Dermis microvascular lymphatic vessel endothelial cell (primary cell): ENCODE results near the gene SBK1. TPM values are rescaled to one million over a fixed set of nuclear protein-coding genes. Genes with fewer than 3 reads are reported as not detected.
"Not testable (repeated sequence)": the region's sequence is repeated elsewhere in the genome, so short reads cannot be mapped to it uniquely, and the experiment has no call there.

Experiments
- DNase-seq, 2 donors: peaks; one replicate each; pipeline versions ENCODE4 v3.0.0 to v3.0.0-alpha.2; 2010; ENCODE audit warnings: low read depth in 2 of 2
- total RNA-seq: library from RNA; depleted of rRNA; stranded (reverse); fragments of >200 nt; gene quantifications from 2 replicates; pipeline ENCODE4 v1.2.1, GENCODE V29; 2014

Gene SBK1
- total RNA-seq, 1 donor from 2014 or later = 0.13 TPM

DNA sequence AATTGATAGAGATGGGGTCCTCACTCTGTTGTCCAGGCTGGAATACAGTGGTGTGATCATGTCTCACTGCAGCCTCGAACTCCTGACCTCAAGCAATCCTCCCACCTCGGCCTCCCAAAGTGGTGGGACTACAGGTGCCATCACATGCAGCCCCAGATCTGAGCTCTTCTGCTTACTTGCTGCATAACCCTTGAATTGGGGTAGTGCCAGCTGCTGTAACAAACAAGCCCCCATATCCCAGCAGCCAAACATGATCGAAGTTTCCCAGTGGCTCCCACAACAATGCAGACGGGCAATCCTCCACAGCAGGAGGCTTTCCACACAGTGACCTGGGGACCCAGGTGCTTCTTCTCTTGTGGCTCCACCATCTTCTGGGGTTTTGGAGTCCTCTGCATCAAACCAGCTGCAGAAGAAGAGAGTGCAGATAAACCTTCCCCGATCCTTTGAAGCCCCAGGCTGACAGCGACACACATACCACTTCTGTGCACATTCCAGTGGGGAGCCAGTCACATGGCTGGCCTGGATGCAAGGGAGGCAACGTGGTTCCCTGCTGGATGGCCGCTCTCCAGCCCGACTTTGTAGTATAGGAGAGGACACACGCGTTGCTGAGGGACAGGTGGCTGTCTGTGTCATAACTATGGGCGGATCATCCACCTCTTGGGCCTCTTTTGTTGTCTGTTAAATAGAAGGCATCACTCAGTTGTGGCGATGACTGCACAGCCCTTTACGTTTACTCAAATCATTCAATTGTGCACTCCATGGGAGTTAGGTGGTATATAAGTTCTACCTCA, 16.7 kb downstream of the SBK1 start:
- DNase-seq = no peak

DNA sequence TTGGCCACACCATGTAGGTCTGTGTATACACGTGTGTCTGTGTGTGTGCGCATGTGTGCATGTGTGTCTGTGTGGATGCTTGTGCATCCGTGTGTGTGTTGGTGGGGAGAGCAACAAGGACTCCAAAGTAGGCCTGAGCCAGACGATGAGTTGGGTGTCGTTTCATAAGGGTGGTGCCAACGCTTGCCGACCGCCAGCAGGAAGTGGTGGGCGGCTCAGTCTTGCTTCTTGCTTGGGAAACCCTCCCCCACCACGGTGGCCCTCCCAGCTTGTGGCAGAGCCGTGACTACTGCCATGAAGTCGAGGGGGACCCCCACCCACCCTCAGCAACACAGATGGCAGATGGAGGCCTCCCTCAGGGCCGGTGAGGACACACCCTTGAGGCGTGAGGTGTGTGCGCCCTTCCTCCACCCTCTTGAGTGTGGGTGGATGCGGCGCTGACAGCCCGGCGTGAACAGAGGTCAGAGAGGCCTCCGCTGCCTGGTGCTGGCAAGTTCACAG, 17.5 kb downstream of the SBK1 start:
- DNase-seq = no peak

GRCh38 chr16:28310796-28311195, 18.5 kb downstream of the SBK1 start:
- DNase-seq = no peak

GRCh38 chr16:28311413-28311812, 19.1 kb downstream of the SBK1 start:
- DNase-seq = no peak

- no peak for DNase-seq
Observed at GRCh38 chr16:28311913-28312312, 19.6 kb downstream of the SBK1 start.

DNA sequence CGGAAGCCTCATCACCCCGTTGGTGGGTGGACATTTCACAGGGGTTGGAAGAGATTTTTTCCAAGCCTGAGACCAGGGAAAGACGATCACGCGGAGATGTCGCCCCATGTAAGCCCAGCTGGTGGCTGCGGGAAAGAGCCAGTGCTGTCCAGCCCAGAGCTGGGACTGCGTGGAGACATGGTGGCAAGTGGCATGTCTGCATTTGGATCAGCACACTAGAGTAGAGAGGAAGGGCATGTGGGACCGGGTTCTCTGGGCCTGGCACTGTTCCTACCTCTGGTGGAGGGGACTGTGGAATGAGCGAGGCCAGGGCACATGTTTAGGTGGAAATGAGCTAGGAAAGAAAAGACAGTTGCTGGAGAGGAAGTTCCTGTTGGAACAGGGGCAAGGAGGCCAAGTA, 20.0 kb downstream of the SBK1 start:
- DNase-seq = no peak

DNA sequence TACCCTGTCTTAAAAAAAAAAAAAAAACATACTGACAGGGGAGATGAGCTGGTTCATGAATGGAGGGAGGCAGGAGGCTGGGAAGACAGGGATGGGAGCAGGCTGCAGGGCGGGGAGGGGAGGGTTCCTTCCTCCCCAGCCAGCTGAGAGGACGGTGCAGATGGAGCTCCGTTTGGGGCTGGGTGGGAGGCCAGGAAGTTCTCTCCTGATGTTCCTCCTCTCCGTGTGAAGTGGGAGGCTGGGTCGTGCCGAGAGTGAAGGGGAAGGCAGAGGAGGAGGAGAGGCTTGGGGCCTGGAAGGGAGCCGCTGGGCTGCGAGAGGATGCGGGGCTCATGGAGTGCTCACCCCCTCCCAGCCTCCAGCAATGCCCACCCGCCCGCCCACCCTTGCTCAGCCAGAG, 21.3 kb downstream of the SBK1 start:
- no peak for DNase-seq

DNA sequence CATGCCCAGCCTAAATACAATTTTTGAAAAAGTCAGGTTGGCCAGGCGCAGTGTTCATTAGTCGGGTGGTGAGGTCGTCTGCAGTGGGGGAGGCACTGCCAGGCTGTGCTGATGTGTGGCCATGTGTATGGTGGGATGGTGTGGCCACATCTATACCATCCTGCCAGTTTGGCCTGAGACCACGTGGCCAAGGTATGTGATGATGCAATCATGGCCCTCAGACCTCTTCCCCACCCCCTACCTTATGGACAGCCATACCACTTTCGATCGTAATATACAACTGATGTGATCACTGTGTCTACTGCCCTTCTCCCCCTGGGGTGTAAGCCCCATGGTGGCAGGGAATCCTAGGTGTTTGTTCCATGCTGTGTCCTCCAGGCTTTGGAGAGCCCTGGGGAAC, 23.7 kb downstream of the SBK1 start:
- DNase-seq = no peak

DNA sequence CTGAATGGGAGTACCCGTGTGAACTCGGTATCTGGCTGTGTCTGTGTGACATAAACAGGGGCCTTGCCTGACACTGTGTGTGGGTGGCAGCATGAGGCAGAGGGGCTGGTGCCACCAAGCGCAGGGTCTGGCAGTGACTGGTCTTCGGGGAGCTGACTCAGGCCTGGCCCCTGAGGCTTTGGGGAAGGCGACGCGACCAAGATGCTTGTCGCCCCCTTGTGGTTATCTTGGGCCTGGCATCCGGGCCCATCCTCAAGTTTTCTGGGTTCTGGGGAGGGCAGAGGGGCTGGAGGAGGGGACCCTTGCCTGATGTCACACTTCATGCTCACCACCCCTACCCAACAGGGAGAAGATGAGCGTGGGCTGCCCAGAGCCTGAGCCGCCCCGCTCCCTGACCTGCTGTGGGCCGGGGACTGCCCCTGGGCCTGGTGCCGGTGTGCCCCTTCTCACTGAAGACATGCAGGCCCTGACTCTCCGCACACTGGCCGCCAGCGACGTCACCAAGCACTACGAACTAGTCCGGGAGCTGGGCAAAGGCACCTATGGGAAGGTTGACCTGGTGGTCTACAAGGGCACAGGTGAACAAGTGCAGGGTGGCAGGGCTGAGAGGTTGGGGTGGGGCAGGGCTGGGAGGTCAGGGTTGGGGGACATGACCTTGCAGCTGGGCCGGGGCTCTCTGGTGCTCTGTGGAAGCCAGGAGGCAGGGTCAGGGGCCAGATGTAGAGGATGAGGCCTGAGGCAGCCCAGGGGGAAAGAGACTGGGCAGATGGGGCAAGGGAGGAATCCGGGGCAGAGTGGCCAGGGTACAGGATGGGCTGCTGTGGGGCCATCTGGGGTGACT, 24.9 kb downstream of the SBK1 start:
- DNase-seq = peak in 1 of 2 donors; percentile 52

DNA sequence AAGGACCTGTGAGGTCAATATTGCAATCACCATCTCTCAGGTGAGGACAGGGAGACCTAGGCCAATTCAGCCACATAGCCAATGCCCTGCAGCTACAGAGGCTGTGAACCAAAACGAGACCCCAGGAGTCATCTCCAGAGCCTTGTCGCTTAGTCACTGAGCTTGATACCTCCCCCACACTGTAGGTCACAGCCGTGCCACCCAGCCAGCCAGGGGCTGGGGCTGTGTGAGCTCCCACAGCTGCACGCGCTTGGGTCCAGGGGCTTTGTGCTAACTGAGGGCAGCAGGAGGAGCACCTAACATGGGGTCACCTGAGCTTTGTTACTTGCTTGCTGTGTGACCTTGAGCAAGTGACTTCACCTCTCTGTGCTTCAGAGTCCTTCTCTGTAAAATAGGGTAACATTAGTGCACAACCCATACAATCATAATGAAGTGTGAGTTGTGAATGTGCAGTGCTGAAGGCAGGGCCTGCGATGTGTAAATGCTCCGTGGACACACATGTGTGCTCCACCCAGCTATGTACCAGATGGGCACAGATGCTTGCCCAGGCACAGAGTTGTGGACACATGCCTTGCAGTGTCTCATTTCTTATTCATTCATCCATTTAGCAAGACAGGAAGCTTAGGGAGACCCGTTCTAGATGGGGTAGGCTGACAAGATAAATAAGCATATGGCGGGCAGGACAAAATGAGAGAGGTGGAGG, 25.9 kb downstream of the SBK1 start:
- no peak for DNase-seq

- no peak for DNase-seq
Observed at GRCh38 chr16:28319476-28320022, 27.2 kb downstream of the SBK1 start.

- no peak for DNase-seq
Observed at GRCh38 chr16:28320023-28320561, 27.8 kb downstream of the SBK1 start.

DNA sequence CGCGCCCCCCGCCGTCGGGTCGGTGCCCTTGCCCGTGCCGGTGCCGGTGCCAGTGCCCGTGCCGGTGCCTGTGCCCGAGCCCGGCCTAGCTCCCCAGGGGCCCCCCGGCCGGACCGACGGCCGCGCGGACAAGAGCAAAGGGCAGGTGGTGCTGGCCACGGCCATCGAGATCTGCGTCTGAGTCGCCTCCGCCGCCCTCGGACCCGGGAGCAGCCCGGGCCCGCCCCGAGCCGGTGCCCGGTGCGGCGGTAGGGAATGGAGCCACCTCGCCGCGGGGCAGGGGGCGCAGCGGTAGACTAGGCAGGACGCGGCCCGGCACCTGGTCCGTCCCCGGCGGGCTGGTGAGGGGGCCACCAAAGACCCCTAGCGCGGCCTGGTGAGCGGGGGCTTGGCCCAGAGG, 28.4 kb downstream of the SBK1 start:
- no peak for DNase-seq

DNA sequence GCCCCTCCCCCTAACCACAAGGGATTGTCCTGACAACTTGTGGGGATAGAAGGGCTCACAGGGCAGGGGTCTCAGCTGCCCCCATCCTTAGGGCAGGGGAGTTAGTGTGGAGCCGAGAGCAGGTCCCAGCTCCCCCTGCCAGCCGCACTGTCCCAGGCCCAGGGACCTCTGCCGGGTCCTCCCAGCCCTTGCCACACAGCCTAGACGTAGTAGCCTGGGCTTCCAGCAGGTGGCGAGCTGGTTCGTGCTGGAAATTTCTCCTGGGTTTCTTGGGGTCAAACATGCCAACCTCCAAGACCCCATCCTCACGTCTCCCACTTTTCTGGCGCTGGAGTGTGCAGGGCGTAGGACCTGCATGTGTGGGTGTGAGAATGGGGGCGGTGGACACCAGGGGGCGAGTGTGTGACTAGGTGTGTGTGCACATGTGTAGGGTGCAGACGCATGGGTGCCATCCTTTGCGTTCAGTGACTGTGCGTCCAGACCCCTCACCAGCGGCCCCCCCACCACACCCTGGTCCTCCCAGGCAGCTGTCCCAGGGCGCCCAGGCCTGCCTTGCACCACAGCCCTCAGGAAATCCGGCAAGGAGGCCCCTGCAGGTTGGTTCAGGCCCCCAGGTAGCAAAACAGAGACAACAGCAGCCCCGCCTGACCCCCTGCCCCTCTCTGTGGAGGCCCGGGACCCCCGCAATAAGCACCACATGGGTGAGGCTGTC, 29.5 kb downstream of the SBK1 start:
- peak in 1 of 2 donors; percentile 25 for DNase-seq

- no peak for DNase-seq
Observed at GRCh38 chr16:28324235-28324886, 32.0 kb downstream of the SBK1 start.

DNA sequence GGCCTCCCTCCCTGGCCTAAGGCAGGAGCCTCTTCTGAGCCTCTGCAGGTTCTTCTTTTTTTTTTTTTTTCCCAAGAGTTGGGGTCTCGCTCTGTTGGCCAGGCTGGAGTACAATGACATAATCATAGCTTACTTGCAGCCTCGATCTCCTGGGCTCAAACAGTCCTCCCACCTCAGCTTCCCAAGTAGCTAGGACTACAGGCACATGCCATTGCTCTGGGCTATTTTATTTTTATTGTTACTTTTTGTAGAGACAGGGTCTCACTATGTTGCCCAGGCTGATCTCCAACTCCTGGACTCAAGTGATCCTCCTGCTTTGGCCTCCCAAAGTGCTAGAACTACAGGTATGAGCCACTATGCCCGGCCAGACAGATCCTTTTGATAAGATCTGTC, 32.6 kb downstream of the SBK1 start:
- no peak for DNase-seq

DNA sequence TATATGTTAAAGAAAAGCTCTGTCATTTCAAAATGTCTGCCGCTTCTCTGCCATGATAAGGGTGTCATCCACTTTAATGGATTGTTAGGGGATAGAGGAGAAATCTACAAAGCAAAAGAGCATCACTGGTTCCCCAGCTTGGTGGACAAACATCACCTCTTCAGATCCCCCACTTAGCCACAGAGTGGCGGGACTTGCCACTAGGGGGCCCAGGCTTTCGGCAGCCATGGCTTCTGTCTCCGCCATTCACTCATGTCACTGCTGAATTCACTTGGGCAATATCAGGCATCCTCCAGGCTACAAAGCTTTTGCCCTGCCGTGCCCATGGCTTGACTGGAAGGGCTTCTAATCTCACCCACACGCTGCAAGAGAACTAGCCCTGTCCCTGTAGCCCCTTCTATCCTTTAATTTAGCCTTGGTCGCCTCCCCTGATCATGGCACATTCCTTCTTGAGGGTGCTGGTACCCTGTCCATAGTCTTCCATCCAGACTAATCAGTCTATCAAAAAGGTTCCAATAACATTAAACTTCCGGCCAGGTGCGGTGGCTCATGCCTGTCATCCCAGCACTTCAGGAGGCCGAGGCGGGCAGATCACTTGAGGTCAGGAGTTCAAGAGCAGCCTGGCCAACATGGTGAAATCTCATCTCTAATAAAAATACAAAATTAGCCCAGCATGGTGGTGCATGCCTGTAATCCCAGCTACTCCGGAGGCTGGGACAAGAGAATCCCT, 34.7 kb downstream of the SBK1 start:
- peak; percentile 27 to 62 for DNase-seq

DNA sequence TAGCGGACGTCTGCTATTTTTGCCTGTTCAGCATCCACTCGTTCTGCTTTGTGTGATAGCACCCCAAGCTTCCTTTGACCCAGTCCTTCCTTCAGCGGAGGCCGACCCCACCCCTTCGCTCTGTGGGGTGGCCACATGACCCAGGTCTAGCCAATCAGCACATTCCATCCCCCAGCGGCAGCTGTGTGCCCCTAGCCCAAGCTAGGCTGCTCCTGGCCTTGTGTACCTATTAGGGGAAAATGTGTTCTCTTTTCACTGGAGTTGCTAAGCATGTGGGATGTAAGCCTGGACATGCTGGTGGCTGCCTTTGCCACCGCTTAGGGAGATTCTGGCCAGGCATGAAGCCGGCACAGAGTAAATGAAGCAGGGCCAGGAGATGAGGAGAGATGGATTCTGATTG, 37.9 kb downstream of the SBK1 start:
- DNase-seq = not testable (repeated sequence)

- not testable (repeated sequence) for DNase-seq
Observed at GRCh38 chr16:28330981-28331380, 38.7 kb downstream of the SBK1 start.

GRCh38 chr16:28332632-28333031, 40.3 kb downstream of the SBK1 start:
- not testable (repeated sequence) for DNase-seq
